Liver (tissue), 9 donors: Measurements from ENCODE around the gene WFDC10A. TPM values are rescaled to one million over a fixed set of nuclear protein-coding genes. Genes with fewer than 3 reads are reported as not detected.

Experiments used
- DNase-seq: peaks from one replicate; pipeline ENCODE4 v3.0.0-alpha.2; 2017; ENCODE audit warnings: low spot score
- H3K27ac ChIP-seq, 2 donors: one replicate each; pipeline ENCODE4 v1.7.0; 2013; ENCODE audit warnings: inconsistent platforms in 2 of 2, low read length in 2 of 2, control low read depth in 1 of 2, low read depth in 1 of 2, mild to moderate bottlenecking in 1 of 2
- H3K27me3 ChIP-seq, 4 donors: one replicate each; pipeline versions ENCODE4 v1.6.1 to v1.7.0; 2013; ENCODE audit warnings: low read length in 3 of 4, inconsistent platforms in 1 of 4, mild to moderate bottlenecking in 1 of 4, moderate library complexity in 1 of 4; ENCODE audit not compliant: control insufficient read depth in 4 of 4, insufficient read depth in 4 of 4
- H3K36me3 ChIP-seq, 4 donors: one replicate each; pipeline versions ENCODE4 v1.6.1 to v1.7.0; 2013; ENCODE audit warnings: low read length in 3 of 4, mild to moderate bottlenecking in 3 of 4, low read depth in 1 of 4, moderate library complexity in 1 of 4; ENCODE audit not compliant: control insufficient read depth in 4 of 4, insufficient read depth in 3 of 4
- H3K4me1 ChIP-seq, 4 donors: one replicate each; pipeline versions ENCODE4 v1.6.1 to v1.7.0; 2013; ENCODE audit warnings: low read length in 3 of 4, mild to moderate bottlenecking in 3 of 4, moderate library complexity in 1 of 4; ENCODE audit not compliant: control insufficient read depth in 4 of 4, insufficient read depth in 4 of 4
- H3K4me3 ChIP-seq, 3 donors: one replicate each; pipeline versions ENCODE4 v1.6.1 to v1.7.0; 2013; ENCODE audit warnings: low read length in 3 of 3, control low read depth in 1 of 3, low read depth in 1 of 3, mild to moderate bottlenecking in 1 of 3
- H3K9ac ChIP-seq, 2 donors: one replicate each; pipeline ENCODE4 v1.7.0; 2013; ENCODE audit warnings: low read length in 2 of 2, mild to moderate bottlenecking in 2 of 2, moderate library complexity in 2 of 2, control low read depth in 1 of 2, low read depth in 1 of 2
- H3K9me3 ChIP-seq, 4 donors: one replicate each; pipeline versions ENCODE4 v1.6.1 to v1.7.0; 2013; ENCODE audit warnings: low read length in 3 of 4; ENCODE audit not compliant: control insufficient read depth in 4 of 4
- CTCF ChIP-seq: fragments of 150-350 bp; IDR thresholded peaks from 2 replicates; pipeline ENCODE4 v1.5.1; 2017; ENCODE audit warnings: improper control_type of control experiment, low read depth, low read length; ENCODE audit not compliant: missing input control
- EGR1 ChIP-seq, 2 donors: IDR thresholded peaks; 2 replicates each; pipeline ENCODE4 v1.6.1; 2016 to 2018; ENCODE audit warnings: antibody characterized with exemption in 2 of 2, low read depth in 2 of 2
- FOXA2 ChIP-seq: IDR thresholded peaks from 2 replicates; pipeline ENCODE4 v1.6.1; 2016; ENCODE audit warnings: antibody characterized with exemption
- GABPA ChIP-seq, 2 donors: IDR thresholded peaks in 1 of 2; conservative IDR thresholded peaks in 1 of 2; 2 replicates each; pipeline ENCODE4 v1.6.1; 2016; ENCODE audit warnings: antibody characterized with exemption in 2 of 2, mild to moderate bottlenecking in 1 of 2, moderate library complexity in 1 of 2
- HNF4A ChIP-seq, 2 donors: conservative IDR thresholded peaks; 2 replicates each; pipeline ENCODE4 v1.6.1; 2016; ENCODE audit warnings: antibody characterized with exemption in 2 of 2, mild to moderate bottlenecking in 2 of 2
- JUND ChIP-seq, 2 donors: IDR thresholded peaks; 2 replicates each; pipeline ENCODE4 v1.6.1; 2016; ENCODE audit warnings: antibody characterized with exemption in 2 of 2
- NR2F2 ChIP-seq: IDR thresholded peaks from 2 replicates; pipeline ENCODE4 v1.6.1; 2016; ENCODE audit warnings: antibody characterized with exemption
- RAD21 ChIP-seq, 2 donors: IDR thresholded peaks; 2 replicates each; pipeline ENCODE4 v1.6.1; 2016; ENCODE audit warnings: antibody characterized with exemption in 2 of 2, mild to moderate bottlenecking in 2 of 2
- RXRA ChIP-seq, 2 donors: IDR thresholded peaks; 2 replicates each; pipeline ENCODE4 v1.6.1; 2017 to 2018; ENCODE audit warnings: antibody characterized with exemption in 2 of 2, mild to moderate bottlenecking in 1 of 2
- SP1 ChIP-seq: IDR thresholded peaks from 2 replicates; pipeline ENCODE4 v1.6.1; 2018; ENCODE audit warnings: antibody characterized with exemption, mild to moderate bottlenecking
- YY1 ChIP-seq: IDR thresholded peaks from 2 replicates; pipeline ENCODE4 v1.6.1; 2016; ENCODE audit warnings: antibody characterized with exemption, mild to moderate bottlenecking
- ZBTB33 ChIP-seq: IDR thresholded peaks from 2 replicates; pipeline ENCODE4 v1.6.1; 2016; ENCODE audit warnings: antibody characterized with exemption
- WGBS: extraction: QIAGEN DNeasy Blood & Tissue Kit; methylation state at CpG from one replicate; pipeline ENCODE4 v1.1.7; 2013; 5-methylcytosine and 5-hydroxymethylcytosine counted together
- polyA plus RNA-seq, 2 donors: library from polyadenylated mRNA; stranded (reverse) in 1 of 2; unstranded in 1 of 2; fragments of 200-250 nt in 1 of 2; fragments of >200 nt in 1 of 2; fragmentation: Nextera tagmentation in 1 of 2; extraction: Ambion mirVana in 1 of 2; gene quantifications; one replicate each; pipeline versions ENCODE4 v1.2.1 to v1.2.3, GENCODE V29; 2013 to 2015
- total RNA-seq, 2 donors: library from RNA; depleted of rRNA; stranded (reverse); fragments of >200 nt; gene quantifications; one replicate each; pipeline ENCODE4 v1.2.3, GENCODE V29; 2014
- TF ChIP-seq, protein P1 (sequence below): IDR thresholded peaks from 2 replicates; pipeline ENCODE4 v1.6.1; 2016; ENCODE audit warnings: antibody characterized with exemption
- TF ChIP-seq, protein P2 (sequence below): IDR thresholded peaks from 2 replicates; pipeline ENCODE4 v1.6.1; 2016; ENCODE audit warnings: antibody characterized with exemption
- donor health status: healthy.
- donor health status: healthy.
- donor health status: healthy.
- donor health status: healthy.
- donor health status: healthy.

WFDC10A gene
- total and polyA plus RNA-seq, 4 donors = not detected

DNA sequence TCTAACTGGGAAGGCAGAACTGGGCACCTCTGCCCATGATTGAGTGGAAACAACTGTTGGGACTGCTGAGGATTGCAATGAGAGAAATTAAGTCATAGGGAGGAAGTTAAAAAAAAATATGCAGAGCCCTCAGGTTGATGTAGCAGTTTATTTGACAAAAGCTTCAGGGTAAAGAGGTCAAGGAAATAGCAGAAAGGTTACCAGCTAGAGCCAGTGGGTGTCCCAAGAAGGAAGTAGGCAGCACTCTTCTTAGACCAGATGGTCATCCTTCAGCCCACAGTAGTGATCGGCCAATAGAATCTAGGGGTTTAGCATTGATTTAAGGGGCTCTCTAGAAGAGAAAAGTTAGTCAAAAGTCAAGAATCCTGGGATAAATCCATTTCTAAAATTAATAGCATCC is 21.7 kb upstream of the WFDC10A start:
- Histone ChIP-seq H3K4me1 (no peaks in the 10 kb centered on the region), H3K27ac (no peak overlapping the region), H3K36me3 (no peaks in the 10 kb centered on the region), H3K9ac (no peak overlapping the region), H3K9me3 (peaks cover 0 to 9% (median under 1%) of the 10 kb centered on the region in 4 donors), H3K27me3 (no peaks in the 10 kb centered on the region), H3K4me3 (no peak overlapping the region)
- TF ChIP-seq JUND (IDR thresholded peaks at IDR 0.05) (no peak), CTCF (no peak), RAD21 (IDR thresholded peaks at IDR 0.05) (no peak), RXRA (IDR thresholded peaks at IDR 0.05) (no peak), ZBTB33 (no peak), YY1 (no peak), SP1 (no peak), GABPA (IDR thresholded peaks at IDR 0.05 in 1 of 2, conservative IDR thresholded peaks at IDR 0.05 in 1 of 2) (no peak), HNF4A (conservative IDR thresholded peaks at IDR 0.05) (no peak), FOXA2 (no peak), EGR1 (IDR thresholded peaks at IDR 0.05; ENCODE audit: low read depth in 2 of 2) (no peak), NR2F2 (no peak)
- TF ChIP-seq, protein P1, sequence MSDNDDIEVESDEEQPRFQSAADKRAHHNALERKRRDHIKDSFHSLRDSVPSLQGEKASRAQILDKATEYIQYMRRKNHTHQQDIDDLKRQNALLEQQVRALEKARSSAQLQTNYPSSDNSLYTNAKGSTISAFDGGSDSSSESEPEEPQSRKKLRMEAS = no peak
- WGBS = 84% methylated on average over 1 of the region's 1 CpG
- no peak for DNase-seq

DNA sequence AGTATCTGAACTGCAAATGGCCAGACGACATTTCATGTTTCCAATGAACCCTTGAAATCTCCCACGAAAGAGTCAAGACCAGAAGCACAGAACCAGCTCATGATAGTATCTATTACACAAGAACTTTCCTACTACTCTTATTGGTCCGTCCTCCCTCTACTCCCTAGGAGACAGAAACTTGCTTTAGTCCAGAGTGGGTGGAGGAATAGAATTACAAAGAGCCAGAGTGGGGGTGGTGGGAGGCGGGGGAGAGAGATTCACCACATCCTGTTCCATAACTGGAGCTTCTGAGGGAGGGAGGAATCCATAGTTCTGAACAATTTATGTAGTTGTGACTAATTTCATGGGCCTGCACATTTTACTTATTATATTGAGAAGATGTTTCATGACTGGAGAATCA is 18.5 kb upstream of the WFDC10A start:
- H3K4me3 ChIP-seq = no peak overlapping the region
- no peak for DNase-seq
- H3K4me1 ChIP-seq = no peaks in the 10 kb centered on the region
- WGBS = 64% methylated on average over 4 of the region's 4 CpGs
- H3K9me3 ChIP-seq = peaks cover 0 to 9% (median under 1%) of the 10 kb centered on the region in 4 donors
- H3K27ac ChIP-seq = no peak overlapping the region
- TF ChIP-seq RAD21 (IDR thresholded peaks at IDR 0.05) (no peak), YY1 (no peak), FOXA2 (no peak), HNF4A (conservative IDR thresholded peaks at IDR 0.05) (no peak)
- TF ChIP-seq, protein P2, sequence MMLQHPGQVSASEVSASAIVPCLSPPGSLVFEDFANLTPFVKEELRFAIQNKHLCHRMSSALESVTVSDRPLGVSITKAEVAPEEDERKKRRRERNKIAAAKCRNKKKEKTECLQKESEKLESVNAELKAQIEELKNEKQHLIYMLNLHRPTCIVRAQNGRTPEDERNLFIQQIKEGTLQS = no peak
- H3K9ac ChIP-seq = no peak overlapping the region
- H3K36me3 ChIP-seq = no peaks in the 10 kb centered on the region
- H3K27me3 ChIP-seq = peaks cover 0 to 4% (median 0%) of the 10 kb centered on the region in 4 donors

DNA sequence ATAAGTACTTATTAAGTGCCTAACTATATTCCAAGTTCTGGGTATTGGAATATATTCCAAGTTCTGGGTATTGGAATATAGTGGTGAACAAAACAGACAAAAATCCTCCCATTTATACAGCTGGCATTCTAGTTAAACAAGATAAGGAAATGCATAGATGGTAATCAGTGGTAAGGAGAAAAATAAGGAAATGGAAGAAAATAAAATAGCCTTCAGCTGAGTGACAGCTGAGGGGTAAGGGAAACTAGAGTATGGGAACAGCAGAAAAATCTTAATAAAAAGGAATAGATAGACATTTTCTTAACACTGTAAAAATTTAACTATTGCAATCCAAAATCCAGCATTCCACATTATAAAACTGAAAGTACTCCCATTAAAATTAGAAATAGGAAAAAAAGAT is 17.2 kb upstream of the WFDC10A start:
- no peak for TF ChIP-seq RAD21 (IDR thresholded peaks at IDR 0.05)
- TF ChIP-seq, protein P1 = no peak
- no peak for TF ChIP-seq ZBTB33
- no peak for TF ChIP-seq HNF4A (conservative IDR thresholded peaks at IDR 0.05)
- no peak for TF ChIP-seq FOXA2
- TF ChIP-seq YY1 = no peak
- TF ChIP-seq NR2F2 = no peak
- no peak overlapping the region for H3K4me3 ChIP-seq
- peaks cover 0 to 4% (median 0%) of the 10 kb centered on the region in 4 donors for H3K27me3 ChIP-seq
- DNase-seq = no peak
- no peak overlapping the region for H3K9ac ChIP-seq
- H3K9me3 ChIP-seq = peaks cover 0 to 2% (median 0%) of the 10 kb centered on the region in 4 donors
- no peaks in the 10 kb centered on the region for H3K4me1 ChIP-seq
- no peaks in the 10 kb centered on the region for H3K36me3 ChIP-seq
- H3K27ac ChIP-seq = no peak overlapping the region
